IMR-90 (cell line): Measurements from ENCODE around the gene TMEM129. TPM values are rescaled to one million over a fixed set of nuclear protein-coding genes. Genes with fewer than 3 reads are reported as not detected.

ENCODE experiments used
- ATAC-seq: fragments of 200-7000 bp; cut with Tn5 transposase; 2 replicates; pipeline ENCODE4 v1.9.1; 2020; ENCODE audit warnings: low read depth, mild to moderate bottlenecking, moderate library complexity
- BruUV-seq: library from RNA; stranded (reverse); fragments of 400-500 nt; replicated peaks from 2 replicates; lab custom pipeline; 2021; lab: Mats Ljungman, UMichigan
- CTCF ChIA-PET: fragments of 300-600 bp; formaldehyde crosslinking; extraction: SDS; loops from one replicate; lab custom pipeline; 2021; ENCODE audit warnings: antibody characterized with exemption; lab: Yijun Ruan, JAX
- POLR2A ChIA-PET: fragments of 300-600 bp; sonication (Branson Sonifier 250); formaldehyde crosslinking; loops from one replicate; lab custom pipeline; 2022; ENCODE audit warnings: antibody characterized with exemption; ENCODE audit not compliant: unreplicated experiment; lab: Charles Lee
- DNase-seq: peaks from one replicate; pipeline ENCODE4 v3.0.0; 2013
- H2AFZ ChIP-seq: replicated peaks from 2 replicates; pipeline ENCODE3; 2013; ENCODE audit warnings: low read length, mild to moderate bottlenecking; ENCODE audit not compliant: poor library complexity
- H2AK5ac ChIP-seq: 2 replicates; pipeline ENCODE4 v1.6.1; 2013; ENCODE audit warnings: low read depth, low read length, inconsistent platforms
- H2AK9ac ChIP-seq: replicated peaks from 2 replicates; pipeline ENCODE3; 2013; ENCODE audit warnings: mild to moderate bottlenecking, low read depth, low read length, moderate library complexity; ENCODE audit not compliant: poor library complexity
- H2BK120ac ChIP-seq: 2 replicates; pipeline ENCODE4 v1.6.1; 2013; ENCODE audit warnings: low read depth, low read length, inconsistent platforms
- H2BK15ac ChIP-seq: 3 replicates; pipeline ENCODE4 v1.6.1; 2013; ENCODE audit warnings: low read depth, low read length, inconsistent platforms
- H2BK20ac ChIP-seq: 2 replicates; pipeline ENCODE4 v1.6.1; 2013; ENCODE audit warnings: low read depth, mild to moderate bottlenecking, inconsistent platforms, low read length, moderate library complexity
- H2BK5ac ChIP-seq: 2 replicates; pipeline ENCODE4 v1.6.1; 2013; ENCODE audit warnings: mild to moderate bottlenecking, low read depth, low read length, inconsistent platforms; ENCODE audit not compliant: poor library complexity, severe bottlenecking
- H3K14ac ChIP-seq: replicated peaks from 2 replicates; pipeline ENCODE4 v1.6.1; 2013; ENCODE audit warnings: low read depth, low read length, inconsistent platforms
- H3K18ac ChIP-seq: 2 replicates; pipeline ENCODE4 v1.6.1; 2013; ENCODE audit warnings: low read depth, low read length, control low read depth
- H3K23ac ChIP-seq: 2 replicates; pipeline ENCODE4 v1.6.1; 2013; ENCODE audit warnings: low read depth, low read length, inconsistent platforms
- H3K27ac ChIP-seq: 2 replicates; pipeline ENCODE4 v1.5.1; 2013; ENCODE audit warnings: mild to moderate bottlenecking, control low read depth, low read length; ENCODE audit not compliant: insufficient read depth
- H3K27me3 ChIP-seq: 2 replicates; pipeline ENCODE4 v1.6.1; 2013; ENCODE audit warnings: low read length; ENCODE audit not compliant: control insufficient read depth, insufficient read depth
- H3K36me3 ChIP-seq: 2 replicates; pipeline ENCODE4 v1.6.1; 2013; ENCODE audit warnings: low read length, mixed read lengths; ENCODE audit not compliant: control insufficient read depth, insufficient read depth
- H3K4ac ChIP-seq: 2 replicates; pipeline ENCODE4 v1.6.1; 2013; ENCODE audit warnings: low read depth, low read length, inconsistent platforms
- H3K4me1 ChIP-seq: 2 replicates; pipeline ENCODE4 v1.6.1; 2013; ENCODE audit warnings: low read length, mixed read lengths; ENCODE audit not compliant: control insufficient read depth, insufficient read depth
- H3K4me2 ChIP-seq: 2 replicates; pipeline ENCODE4 v1.6.1; 2013; ENCODE audit warnings: low read depth, mild to moderate bottlenecking, control low read depth, low read length, moderate library complexity
- H3K4me3 ChIP-seq: 2 replicates; pipeline ENCODE4 v1.5.1; 2013; ENCODE audit warnings: low read depth, mild to moderate bottlenecking, control low read depth, low read length, moderate library complexity; ENCODE audit not compliant: insufficient read depth
- H3K56ac ChIP-seq: 2 replicates; pipeline ENCODE4 v1.6.1; 2013; ENCODE audit warnings: low read length, inconsistent platforms; ENCODE audit not compliant: insufficient read depth; ENCODE audit errors: extremely low read depth
- H3K79me1 ChIP-seq, 2 experiments: 2 replicates each; pipeline ENCODE4 v1.6.1; 2013; ENCODE audit warnings: low read length in 2 of 2, inconsistent platforms in 1 of 2, low read depth in 1 of 2
- H3K9ac ChIP-seq: 2 replicates; pipeline ENCODE4 v1.6.1; 2013; ENCODE audit warnings: low read depth, low read length, control low read depth
- H3K9me1 ChIP-seq: 2 replicates; pipeline ENCODE4 v1.6.1; 2013; ENCODE audit warnings: low read length, inconsistent platforms; ENCODE audit not compliant: insufficient read depth
- H3K9me3 ChIP-seq: 2 replicates; pipeline ENCODE4 v1.6.1; 2013; ENCODE audit warnings: low read length; ENCODE audit not compliant: control insufficient read depth, insufficient read depth
- H4K20me1 ChIP-seq: 2 replicates; pipeline ENCODE4 v1.6.1; 2013; ENCODE audit warnings: low read length, inconsistent platforms; ENCODE audit not compliant: insufficient read depth
- H4K5ac ChIP-seq: 2 replicates; pipeline ENCODE4 v1.6.1; 2013; ENCODE audit warnings: mild to moderate bottlenecking, low read depth, low read length, control low read depth
- H4K8ac ChIP-seq, 2 experiments: 2 replicates each; pipeline ENCODE4 v1.6.1; 2013; ENCODE audit warnings: low read depth in 2 of 2, low read length in 2 of 2, control low read depth in 1 of 2, inconsistent platforms in 1 of 2
- H4K91ac ChIP-seq: 2 replicates; pipeline ENCODE4 v1.6.1; 2013; ENCODE audit warnings: low read depth, low read length, inconsistent platforms; ENCODE audit not compliant: insufficient read depth
- BHLHE40 ChIP-seq: fragments of 150-350 bp; IDR thresholded peaks from 2 replicates; pipeline ENCODE4 v1.6.1; 2016; ENCODE audit warnings: mild to moderate bottlenecking, low read depth, low read length
- CEBPB ChIP-seq: IDR thresholded peaks from 2 replicates; pipeline ENCODE4 v1.6.1; 2012; ENCODE audit warnings: low read depth, low read length, improper control_type of control experiment
- CHD1 ChIP-seq: IDR thresholded peaks from 2 replicates; pipeline ENCODE4 v1.6.1; 2012; ENCODE audit warnings: low read depth, low read length, improper control_type of control experiment
- FOS ChIP-seq: fragments of 150-350 bp; IDR thresholded peaks from 2 replicates; pipeline ENCODE4 v1.6.1; 2016; ENCODE audit warnings: low read depth, low read length
- MAFK ChIP-seq: IDR thresholded peaks from 2 replicates; pipeline ENCODE4 v1.6.1; 2012; ENCODE audit warnings: low read depth, low read length, improper control_type of control experiment
- MAZ ChIP-seq: IDR thresholded peaks from 2 replicates; pipeline ENCODE4 v1.6.1; 2012; ENCODE audit warnings: low read depth, mild to moderate bottlenecking, low read length, improper control_type of control experiment, moderate library complexity, borderline replicate concordance
- MXI1 ChIP-seq: IDR thresholded peaks from 2 replicates; pipeline ENCODE4 v1.6.1; 2012; ENCODE audit warnings: low read depth, mild to moderate bottlenecking, low read length, moderate library complexity, borderline replicate concordance
- NFE2L2 ChIP-seq: fragments of 150-350 bp; IDR thresholded peaks from 2 replicates; pipeline ENCODE4 v1.6.1; 2016; ENCODE audit warnings: low read depth, mild to moderate bottlenecking, low read length
- POLR2A ChIP-seq: IDR thresholded peaks from 2 replicates; pipeline ENCODE4 v1.6.1; 2012; ENCODE audit warnings: mild to moderate bottlenecking, low read depth, low read length
- RAD21 ChIP-seq: IDR thresholded peaks from 2 replicates; pipeline ENCODE4 v1.6.1; 2012; ENCODE audit warnings: low read length, improper control_type of control experiment
- RCOR1 ChIP-seq: IDR thresholded peaks from 2 replicates; pipeline ENCODE4 v1.6.1; 2012; ENCODE audit warnings: mild to moderate bottlenecking, low read length, improper control_type of control experiment; ENCODE audit not compliant: insufficient replicate concordance
- RFX5 ChIP-seq: IDR thresholded peaks from 2 replicates; pipeline ENCODE4 v1.8.0; 2012; ENCODE audit warnings: low read depth, mild to moderate bottlenecking, low read length, moderate library complexity
- SMC3 ChIP-seq: fragments of 150-350 bp; IDR thresholded peaks from 2 replicates; pipeline ENCODE4 v1.6.1; 2016; ENCODE audit warnings: low read depth, mild to moderate bottlenecking, antibody characterized with exemption, low read length, moderate library complexity
- WGBS, 2 experiments: methylation state at CpG; one replicate each; pipeline versions ENCODE4 v1.1.5 to v1.1.7; 2013; ENCODE audit warnings: missing lambda C conversion rate in 2 of 2; ENCODE audit not compliant: insufficient read length in 1 of 2; ENCODE audit errors: extremely low coverage in 2 of 2; 5-methylcytosine and 5-hydroxymethylcytosine counted together
- dilution Hi-C: fragments of 300-500 bp; cut with HindIII; formaldehyde crosslinking; loops from one replicate; pipeline ENCODE4 v1.14.3; 2018; ENCODE audit warnings: low sequenced_read_pairs; ENCODE audit not compliant: unreplicated experiment
- in situ Hi-C: fragments of 300-500 bp; cut with MboI; formaldehyde crosslinking; loops from 3 replicates; pipeline ENCODE4 v1.14.3; 2019; ENCODE audit warnings: low sequenced_read_pairs, inconsistent platforms, mixed read lengths
- intact Hi-C: fragments of 100-400 bp; cut with micrococcal nuclease; formaldehyde crosslinking; loops from 2 replicates; pipeline ENCODE4 v1.10.0; 2022
- polyA plus RNA-seq, 3 experiments: library from polyadenylated mRNA; depleted of rRNA; stranded (reverse); fragments of >200 nt; gene quantifications; 2 replicates each; pipeline ENCODE4 v1.2.3, GENCODE V29; 2012; ENCODE audit warnings: low replicate concordance in 1 of 3
- total RNA-seq: library from RNA; depleted of rRNA; stranded (reverse); fragments of >200 nt; gene quantifications from 2 replicates; pipeline ENCODE4 v1.2.3, GENCODE V29; 2012
- TF ChIP-seq, protein P1 (sequence below): fragments of 150-350 bp; IDR thresholded peaks from 2 replicates; pipeline ENCODE4 v1.6.1; 2017; ENCODE audit warnings: mild to moderate bottlenecking, antibody characterized with exemption, low read length, low read depth
- TF ChIP-seq, protein P2 (sequence below): fragments of 150-350 bp; IDR thresholded peaks from 2 replicates; pipeline ENCODE4 v1.6.1; 2016; ENCODE audit warnings: low read depth, mild to moderate bottlenecking, low read length, moderate library complexity, borderline replicate concordance
- TF ChIP-seq, protein P3 (sequence below): conservative IDR thresholded peaks from 2 replicates; pipeline ENCODE4 v1.5.1; 2012; ENCODE audit warnings: mild to moderate bottlenecking, low read depth, low read length, improper control_type of control experiment

TMEM129 gene
- total and polyA plus RNA-seq, 2 of the 4 experiments (the other 2 are of a cell fraction), result 6.6 to 26.6 TPM

DNA sequence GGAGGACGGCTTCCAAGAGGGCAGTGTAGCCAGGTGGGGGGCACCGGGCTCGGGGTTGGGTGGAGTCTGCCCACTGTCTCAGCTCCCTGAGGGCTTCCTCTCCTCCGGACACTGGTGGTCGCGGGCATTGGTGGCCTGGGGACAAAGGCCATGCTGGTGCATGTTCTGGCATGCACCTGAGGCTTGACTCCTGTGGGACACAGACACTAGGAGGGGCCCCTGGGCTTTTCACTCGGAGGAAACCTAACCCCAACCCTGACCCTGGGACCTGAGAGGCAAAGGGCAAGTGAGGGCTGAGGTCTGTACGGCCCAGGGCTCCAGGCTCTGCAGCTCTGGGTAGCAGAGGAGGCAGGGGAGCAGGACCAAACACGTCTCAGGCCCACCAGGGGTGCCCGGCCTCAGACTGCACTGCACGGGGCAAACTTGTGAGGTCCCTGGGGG, 49.7 kb upstream of the TMEM129 start:
- TF ChIP-seq FOS, result no peak
- no peak for TF ChIP-seq MAFK
- TF ChIP-seq NFE2L2, result no peak
- TF ChIP-seq, protein P1, sequence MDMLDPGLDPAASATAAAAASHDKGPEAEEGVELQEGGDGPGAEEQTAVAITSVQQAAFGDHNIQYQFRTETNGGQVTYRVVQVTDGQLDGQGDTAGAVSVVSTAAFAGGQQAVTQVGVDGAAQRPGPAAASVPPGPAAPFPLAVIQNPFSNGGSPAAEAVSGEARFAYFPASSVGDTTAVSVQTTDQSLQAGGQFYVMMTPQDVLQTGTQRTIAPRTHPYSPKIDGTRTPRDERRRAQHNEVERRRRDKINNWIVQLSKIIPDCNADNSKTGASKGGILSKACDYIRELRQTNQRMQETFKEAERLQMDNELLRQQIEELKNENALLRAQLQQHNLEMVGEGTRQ, result no peak
- no peak for TF ChIP-seq POLR2A
- no peak for TF ChIP-seq RCOR1
- TF ChIP-seq BHLHE40, result no peak
- TF ChIP-seq MAZ, result no peak
- TF ChIP-seq RAD21, result no peak
- TF ChIP-seq, protein P2, sequence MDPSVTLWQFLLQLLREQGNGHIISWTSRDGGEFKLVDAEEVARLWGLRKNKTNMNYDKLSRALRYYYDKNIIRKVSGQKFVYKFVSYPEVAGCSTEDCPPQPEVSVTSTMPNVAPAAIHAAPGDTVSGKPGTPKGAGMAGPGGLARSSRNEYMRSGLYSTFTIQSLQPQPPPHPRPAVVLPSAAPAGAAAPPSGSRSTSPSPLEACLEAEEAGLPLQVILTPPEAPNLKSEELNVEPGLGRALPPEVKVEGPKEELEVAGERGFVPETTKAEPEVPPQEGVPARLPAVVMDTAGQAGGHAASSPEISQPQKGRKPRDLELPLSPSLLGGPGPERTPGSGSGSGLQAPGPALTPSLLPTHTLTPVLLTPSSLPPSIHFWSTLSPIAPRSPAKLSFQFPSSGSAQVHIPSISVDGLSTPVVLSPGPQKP, result no peak
- TF ChIP-seq RFX5, result no peak
- TF ChIP-seq MXI1, result no peak
- TF ChIP-seq CEBPB, result no peak
- TF ChIP-seq SMC3, result no peak
- no peak for TF ChIP-seq CHD1
- TF ChIP-seq, protein P3, sequence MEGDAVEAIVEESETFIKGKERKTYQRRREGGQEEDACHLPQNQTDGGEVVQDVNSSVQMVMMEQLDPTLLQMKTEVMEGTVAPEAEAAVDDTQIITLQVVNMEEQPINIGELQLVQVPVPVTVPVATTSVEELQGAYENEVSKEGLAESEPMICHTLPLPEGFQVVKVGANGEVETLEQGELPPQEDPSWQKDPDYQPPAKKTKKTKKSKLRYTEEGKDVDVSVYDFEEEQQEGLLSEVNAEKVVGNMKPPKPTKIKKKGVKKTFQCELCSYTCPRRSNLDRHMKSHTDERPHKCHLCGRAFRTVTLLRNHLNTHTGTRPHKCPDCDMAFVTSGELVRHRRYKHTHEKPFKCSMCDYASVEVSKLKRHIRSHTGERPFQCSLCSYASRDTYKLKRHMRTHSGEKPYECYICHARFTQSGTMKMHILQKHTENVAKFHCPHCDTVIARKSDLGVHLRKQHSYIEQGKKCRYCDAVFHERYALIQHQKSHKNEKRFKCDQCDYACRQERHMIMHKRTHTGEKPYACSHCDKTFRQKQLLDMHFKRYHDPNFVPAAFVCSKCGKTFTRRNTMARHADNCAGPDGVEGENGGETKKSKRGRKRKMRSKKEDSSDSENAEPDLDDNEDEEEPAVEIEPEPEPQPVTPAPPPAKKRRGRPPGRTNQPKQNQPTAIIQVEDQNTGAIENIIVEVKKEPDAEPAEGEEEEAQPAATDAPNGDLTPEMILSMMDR, result no peak

More for the DNA sequence above, 49.7 kb upstream of the TMEM129 start:
- no peak overlapping the region for H3K14ac ChIP-seq
- H3K27ac ChIP-seq, result no peak overlapping the region
- in situ Hi-C loops (no loop called here), intact Hi-C loops (no loop called here), dilution Hi-C loops (no loop called here)
- no peak overlapping the region for H2BK20ac ChIP-seq
- no peak overlapping the region for H4K91ac ChIP-seq
- no peaks in the 10 kb centered on the region for H3K9me1 ChIP-seq
- H3K4me2 ChIP-seq, result no peak overlapping the region
- H3K79me1 ChIP-seq, result no peaks in the 10 kb centered on the region
- no peak overlapping the region for H4K8ac ChIP-seq
- H3K23ac ChIP-seq, result no peak overlapping the region
- ATAC-seq (no peak), DNase-seq (no peak)
- H2BK120ac ChIP-seq, result no peak overlapping the region
- peaks cover 2% of the 10 kb centered on the region; the same call in 1 of the 2 replicates for H3K27me3 ChIP-seq
- no peak overlapping the region for H3K18ac ChIP-seq
- no peak overlapping the region for H4K5ac ChIP-seq
- no peak overlapping the region for H3K56ac ChIP-seq
- no peaks in the 10 kb centered on the region for H3K36me3 ChIP-seq
- H2AK9ac ChIP-seq, result peak overlapping the region; percentile 65
- H2AK5ac ChIP-seq, result no peak overlapping the region
- H3K4ac ChIP-seq, result no peak overlapping the region
- H3K4me3 ChIP-seq, result no peak overlapping the region
- H3K9ac ChIP-seq, result no peak overlapping the region
- WGBS, 2 experiments, result no CpG with 5 or more reads among the region's 11 CpGs
- H2BK5ac ChIP-seq, result no peak overlapping the region
- no peaks in the 10 kb centered on the region for H3K9me3 ChIP-seq
- no TSS peak for BruUV-seq
- no peaks in the 10 kb centered on the region; the same call in 1 of the 2 replicates for H4K20me1 ChIP-seq
- ChIA-PET CTCF (no interaction called here), POLR2A (interaction anchor here (0.6 kb wide), 1 partner anchor 514 kb away, joined by 3 read pairs; no protein-coding TSS in a partner anchor)
- no peaks in the 10 kb centered on the region; the same call in 1 of the 2 replicates for H3K4me1 ChIP-seq
- H2AFZ ChIP-seq, result no peak overlapping the region
- H2BK15ac ChIP-seq, result no peak overlapping the region
